HG02870 (cell line): ENCODE results near the gene ZMYND11.
"Not testable (repeated sequence)": the region's sequence is repeated elsewhere in the genome, so short reads cannot be mapped to it uniquely, and the experiment has no call there.

Experiments used
- ATAC-seq: cut with Tn5 transposase; IDR thresholded peaks from one replicate; pipeline ENCODE4 v1.9.1; 2021; ENCODE audit warnings: mild to moderate bottlenecking, moderate library complexity; ENCODE audit not compliant: unreplicated experiment

The ZMYND11 gene

GRCh38 chr10:241966-242643, 106.8 kb downstream of the ZMYND11 start:
- no peak for ATAC-seq

GRCh38 chr10:244227-244626, 109.0 kb downstream of the ZMYND11 start:
- ATAC-seq: no peak

GRCh38 chr10:246431-246830, 111.2 kb downstream of the ZMYND11 start:
- no peak for ATAC-seq

GRCh38 chr10:247480-247879, 112.2 kb downstream of the ZMYND11 start:
- ATAC-seq: no peak

GRCh38 chr10:248307-248706, 113.1 kb downstream of the ZMYND11 start:
- ATAC-seq: no peak

- ATAC-seq: no peak
Observed at GRCh38 chr10:251982-252582, 116.8 kb downstream of the ZMYND11 start.

GRCh38 chr10:260819-261429, 125.7 kb downstream of the ZMYND11 start:
- no peak for ATAC-seq

GRCh38 chr10:264160-265073, 129.2 kb downstream of the ZMYND11 start:
- ATAC-seq: not testable (repeated sequence)

GRCh38 chr10:265074-265440, 129.8 kb downstream of the ZMYND11 start:
- not testable (repeated sequence) for ATAC-seq

GRCh38 chr10:265816-266588, 130.7 kb downstream of the ZMYND11 start:
- not testable (repeated sequence) for ATAC-seq

GRCh38 chr10:266974-267425, 131.7 kb downstream of the ZMYND11 start:
- no peak for ATAC-seq

- ATAC-seq: no peak
Observed at GRCh38 chr10:267705-268104, 132.4 kb downstream of the ZMYND11 start.

GRCh38 chr10:269440-270074, 134.3 kb downstream of the ZMYND11 start:
- ATAC-seq: no peak

- no peak for ATAC-seq
Observed at GRCh38 chr10:271201-271600, 135.9 kb downstream of the ZMYND11 start.

- no peak for ATAC-seq
Observed at GRCh38 chr10:271722-272121, 136.5 kb downstream of the ZMYND11 start.

- ATAC-seq: no peak
Observed at GRCh38 chr10:273088-273487, 137.8 kb downstream of the ZMYND11 start.

- ATAC-seq: no peak
Observed at GRCh38 chr10:274866-275265, 139.6 kb downstream of the ZMYND11 start.

GRCh38 chr10:275680-276079, 140.4 kb downstream of the ZMYND11 start:
- no peak for ATAC-seq

- no peak for ATAC-seq
Observed at GRCh38 chr10:277963-278362, 142.7 kb downstream of the ZMYND11 start.

- no peak for ATAC-seq
Observed at GRCh38 chr10:278707-279106, 143.5 kb downstream of the ZMYND11 start.
